Tibial nerve (tissue), 4 donors: Measurements from ENCODE around the gene ANGPTL4.

ENCODE experiments used
- EP300 ChIP-seq, 2 donors: sonication (generic); formaldehyde crosslinking; IDR thresholded peaks; one replicate each; pipeline ENCODE4 v1.6.1; 2017; ENCODE audit warnings: antibody characterized with exemption in 2 of 2, mild to moderate bottlenecking in 1 of 2
- TF ChIP-seq, protein P1 (sequence below), 5 experiments: fragments of 200-600 bp in 3 of 5; fragments of 450-650 bp in 2 of 5; sonication (generic) in 3 of 5; IDR thresholded peaks; one replicate each; pipeline ENCODE4 v1.5.1; 2016 to 2019; ENCODE audit warnings: antibody characterized with exemption in 5 of 5, mild to moderate bottlenecking in 3 of 5, moderate library complexity in 2 of 5

- no peak for TF ChIP-seq EP300 (IDR thresholded peaks at IDR 0.05)
- TF ChIP-seq, protein P1, sequence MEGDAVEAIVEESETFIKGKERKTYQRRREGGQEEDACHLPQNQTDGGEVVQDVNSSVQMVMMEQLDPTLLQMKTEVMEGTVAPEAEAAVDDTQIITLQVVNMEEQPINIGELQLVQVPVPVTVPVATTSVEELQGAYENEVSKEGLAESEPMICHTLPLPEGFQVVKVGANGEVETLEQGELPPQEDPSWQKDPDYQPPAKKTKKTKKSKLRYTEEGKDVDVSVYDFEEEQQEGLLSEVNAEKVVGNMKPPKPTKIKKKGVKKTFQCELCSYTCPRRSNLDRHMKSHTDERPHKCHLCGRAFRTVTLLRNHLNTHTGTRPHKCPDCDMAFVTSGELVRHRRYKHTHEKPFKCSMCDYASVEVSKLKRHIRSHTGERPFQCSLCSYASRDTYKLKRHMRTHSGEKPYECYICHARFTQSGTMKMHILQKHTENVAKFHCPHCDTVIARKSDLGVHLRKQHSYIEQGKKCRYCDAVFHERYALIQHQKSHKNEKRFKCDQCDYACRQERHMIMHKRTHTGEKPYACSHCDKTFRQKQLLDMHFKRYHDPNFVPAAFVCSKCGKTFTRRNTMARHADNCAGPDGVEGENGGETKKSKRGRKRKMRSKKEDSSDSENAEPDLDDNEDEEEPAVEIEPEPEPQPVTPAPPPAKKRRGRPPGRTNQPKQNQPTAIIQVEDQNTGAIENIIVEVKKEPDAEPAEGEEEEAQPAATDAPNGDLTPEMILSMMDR (IDR thresholded peaks at IDR 0.05): no peak
These were observed 33.9 kb downstream of the ANGPTL4 start for GRCh38 chr19:8397746-8398310.
